ENCODE measurements around the gene KIF5A.
"Not testable (repeated sequence)": the region's sequence is repeated elsewhere in the genome, so short reads cannot be mapped to it uniquely, and the experiment has no call there.

Gene KIF5A

GRCh38 chr12:57549909-57550640, at the start of gene KIF5A:
KIF5A (plus strand) TSS chr12:57550044; CDS start chr12:57550272, 228 bp downstream.
- peaks cover 57% of the 10 kb centered on the region for H3K4me1 Mint-ChIP-seq
- DNase-seq: peak; percentile 61 to 75
- peak; percentile 65 for ATAC-seq
- peaks cover 24% of the 10 kb centered on the region for H3K27me3 Mint-ChIP-seq
- no peaks in the 10 kb centered on the region for H3K9me3 Mint-ChIP-seq
- H3K4me3 Mint-ChIP-seq: peak within 1 kb of the TSS; percentile 88 to 94
- peak within 1 kb of the TSS; percentile 55 to 68 for H3K27ac Mint-ChIP-seq

GRCh38 chr12:57500213-57500612, 49.6 kb upstream of the KIF5A start:
- no peak for ATAC-seq
- Mint-ChIP-seq H3K4me3 (no peak overlapping the region), H3K27me3 (no peaks in the 10 kb centered on the region), H3K9me3 (no peaks in the 10 kb centered on the region), H3K4me1 (peaks cover 14% of the 10 kb centered on the region), H3K27ac (no peak overlapping the region)
- no peak for DNase-seq

- DNase-seq, ATAC-seq, H3K27me3 Mint-ChIP-seq, H3K4me3 Mint-ChIP-seq, H3K9me3 Mint-ChIP-seq, H3K27ac Mint-ChIP-seq: not testable (repeated sequence)
- peaks cover 14% of the 10 kb centered on the region for H3K4me1 Mint-ChIP-seq
These were observed 47.4 kb upstream of the KIF5A start for GRCh38 chr12:57502311-57502969.

- H3K27me3 Mint-ChIP-seq, H3K9me3 Mint-ChIP-seq, ATAC-seq, H3K4me1 Mint-ChIP-seq, H3K27ac Mint-ChIP-seq, H3K4me3 Mint-ChIP-seq, DNase-seq: not testable (repeated sequence)
These were observed 43.3 kb upstream of the KIF5A start for GRCh38 chr12:57506541-57506940.

- DNase-seq, H3K9me3 Mint-ChIP-seq, H3K27me3 Mint-ChIP-seq, H3K4me1 Mint-ChIP-seq, H3K4me3 Mint-ChIP-seq, ATAC-seq: not testable (repeated sequence)
- peak overlapping the region in 1 of 2 donors; percentile 34 for H3K27ac Mint-ChIP-seq
These were observed 42.0 kb upstream of the KIF5A start for GRCh38 chr12:57507796-57508195.

- Mint-ChIP-seq H3K9me3 (no peaks in the 10 kb centered on the region), H3K27me3 (no peaks in the 10 kb centered on the region), H3K4me1 (peaks cover 24% of the 10 kb centered on the region), H3K4me3 (no peak overlapping the region), H3K27ac (no peak overlapping the region)
- no peak for ATAC-seq
- no peak for DNase-seq
These were observed 38.7 kb upstream of the KIF5A start for GRCh38 chr12:57511161-57511560.

GRCh38 chr12:57511588-57512325, 38.1 kb upstream of the KIF5A start:
- Mint-ChIP-seq H3K4me3 (no peak overlapping the region), H3K4me1 (peaks cover 30% of the 10 kb centered on the region), H3K27me3 (no peaks in the 10 kb centered on the region), H3K27ac (peak overlapping the region in 1 of 2 donors; percentile 28), H3K9me3 (no peaks in the 10 kb centered on the region)
- ATAC-seq (peak; percentile 61), DNase-seq (no peak)

GRCh38 chr12:57512665-57513064, 37.2 kb upstream of the KIF5A start:
- Mint-ChIP-seq H3K4me3 (no peak overlapping the region), H3K27me3 (no peaks in the 10 kb centered on the region), H3K27ac (no peak overlapping the region), H3K4me1 (peaks cover 39% of the 10 kb centered on the region), H3K9me3 (no peaks in the 10 kb centered on the region)
- no peak for DNase-seq
- ATAC-seq: no peak

GRCh38 chr12:57513266-57513665, 36.6 kb upstream of the KIF5A start:
- DNase-seq (no peak), ATAC-seq (no peak)
- Mint-ChIP-seq H3K27ac (peak overlapping the region in 1 of 2 donors; percentile 8), H3K27me3 (no peaks in the 10 kb centered on the region), H3K4me3 (no peak overlapping the region), H3K4me1 (peaks cover 45% of the 10 kb centered on the region), H3K9me3 (no peaks in the 10 kb centered on the region)

GRCh38 chr12:57513677-57514076, 36.2 kb upstream of the KIF5A start:
- not testable (repeated sequence) for ATAC-seq, H3K4me3 Mint-ChIP-seq, DNase-seq, H3K9me3 Mint-ChIP-seq, H3K27me3 Mint-ChIP-seq
- Mint-ChIP-seq H3K27ac (peak overlapping the region in 1 of 2 donors; percentile 62), H3K4me1 (peaks cover 49% of the 10 kb centered on the region)

GRCh38 chr12:57514246-57514645, 35.6 kb upstream of the KIF5A start:
- not testable (repeated sequence) for H3K27ac Mint-ChIP-seq, H3K27me3 Mint-ChIP-seq, H3K4me3 Mint-ChIP-seq, ATAC-seq, DNase-seq, H3K9me3 Mint-ChIP-seq
- H3K4me1 Mint-ChIP-seq: peaks cover 55% of the 10 kb centered on the region

GRCh38 chr12:57514720-57515407, 35.0 kb upstream of the KIF5A start:
- no peaks in the 10 kb centered on the region for H3K9me3 Mint-ChIP-seq
- no peak for DNase-seq
- no peaks in the 10 kb centered on the region for H3K27me3 Mint-ChIP-seq
- ATAC-seq: no peak
- no peak overlapping the region for H3K27ac Mint-ChIP-seq
- no peak overlapping the region for H3K4me3 Mint-ChIP-seq
- peaks cover 57% of the 10 kb centered on the region for H3K4me1 Mint-ChIP-seq

GRCh38 chr12:57515408-57515933, 34.4 kb upstream of the KIF5A start:
- no peak overlapping the region for H3K4me3 Mint-ChIP-seq
- ATAC-seq: no peak
- peaks cover 62% of the 10 kb centered on the region for H3K4me1 Mint-ChIP-seq
- H3K9me3 Mint-ChIP-seq: no peaks in the 10 kb centered on the region
- no peak for DNase-seq
- no peaks in the 10 kb centered on the region for H3K27me3 Mint-ChIP-seq
- H3K27ac Mint-ChIP-seq: peak overlapping the region; percentile 62 to 65

GRCh38 chr12:57515934-57516541, 33.8 kb upstream of the KIF5A start:
- H3K27me3 Mint-ChIP-seq: no peaks in the 10 kb centered on the region
- H3K4me3 Mint-ChIP-seq: no peak overlapping the region
- no peaks in the 10 kb centered on the region for H3K9me3 Mint-ChIP-seq
- DNase-seq (no peak), ATAC-seq (no peak)
- peaks cover 67% of the 10 kb centered on the region for H3K4me1 Mint-ChIP-seq
- H3K27ac Mint-ChIP-seq: peak overlapping the region; percentile 46 to 73

Measured in stimulated activated naive CD8-positive, alpha-beta T cell treated with anti-CD3 and anti-CD28 coated beads, Interleukin-15, amount 100 ng/mL, for 72 hours (primary cell).